HG02973 (cell line): ENCODE measurements around the gene NPC2.

Experiments used
- ATAC-seq: cut with Tn5 transposase; IDR thresholded peaks from one replicate; pipeline ENCODE4 v1.9.1; 2021; ENCODE audit warnings: moderate library complexity; ENCODE audit not compliant: unreplicated experiment

NPC2 gene

GRCh38 chr14:74503291-74503937, 10.3 kb upstream of the NPC2 start:
- ATAC-seq: no peak

- no peak for ATAC-seq
Measured at GRCh38 chr14:74502236-74503019, 9.3 kb upstream of the NPC2 start.

DNA sequence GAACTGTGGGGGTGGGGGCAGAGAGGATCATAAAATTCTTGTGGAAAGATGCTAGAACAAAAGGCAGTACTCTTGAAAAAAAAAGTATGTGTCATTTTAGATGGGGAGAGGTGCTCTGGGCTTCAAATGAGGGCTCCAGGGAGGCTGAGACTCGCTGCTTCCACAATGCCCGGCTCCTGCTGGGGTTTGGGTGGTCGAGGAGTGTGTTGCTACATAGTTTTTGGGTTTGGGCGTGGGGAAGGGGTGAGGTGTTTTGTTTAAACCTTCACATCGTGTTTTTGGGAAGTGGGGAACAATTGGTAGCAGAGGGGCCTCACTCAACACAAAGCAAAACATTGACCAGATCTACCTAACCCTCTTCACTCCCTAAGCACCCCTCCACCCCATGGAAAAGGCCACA, 8.6 kb upstream of the NPC2 start:
- no peak for ATAC-seq

- ATAC-seq: no peak
Measured at GRCh38 chr14:74501135-74501614, 8.1 kb upstream of the NPC2 start.

- ATAC-seq: no peak
Measured at GRCh38 chr14:74500417-74501134, 7.5 kb upstream of the NPC2 start.

DNA sequence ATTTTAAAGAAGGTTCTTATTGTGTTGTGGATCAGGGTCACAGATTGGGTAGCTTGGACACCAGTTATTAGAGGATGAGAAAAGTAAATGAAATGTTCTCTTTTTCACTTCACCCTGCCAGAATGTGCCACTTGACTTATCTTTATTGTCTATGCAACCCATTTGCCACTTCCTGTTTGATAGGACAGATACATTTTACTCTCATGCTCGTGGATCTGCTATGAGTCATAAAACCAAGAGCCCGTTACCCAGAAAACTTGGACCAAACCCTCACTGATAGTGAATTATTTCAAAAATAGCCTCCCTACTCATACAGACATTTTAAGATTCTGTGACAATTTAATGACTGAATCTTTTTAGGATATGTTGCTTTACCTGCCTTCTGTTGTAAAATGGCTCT, 2.3 kb upstream of the NPC2 start:
- no peak for ATAC-seq

DNA sequence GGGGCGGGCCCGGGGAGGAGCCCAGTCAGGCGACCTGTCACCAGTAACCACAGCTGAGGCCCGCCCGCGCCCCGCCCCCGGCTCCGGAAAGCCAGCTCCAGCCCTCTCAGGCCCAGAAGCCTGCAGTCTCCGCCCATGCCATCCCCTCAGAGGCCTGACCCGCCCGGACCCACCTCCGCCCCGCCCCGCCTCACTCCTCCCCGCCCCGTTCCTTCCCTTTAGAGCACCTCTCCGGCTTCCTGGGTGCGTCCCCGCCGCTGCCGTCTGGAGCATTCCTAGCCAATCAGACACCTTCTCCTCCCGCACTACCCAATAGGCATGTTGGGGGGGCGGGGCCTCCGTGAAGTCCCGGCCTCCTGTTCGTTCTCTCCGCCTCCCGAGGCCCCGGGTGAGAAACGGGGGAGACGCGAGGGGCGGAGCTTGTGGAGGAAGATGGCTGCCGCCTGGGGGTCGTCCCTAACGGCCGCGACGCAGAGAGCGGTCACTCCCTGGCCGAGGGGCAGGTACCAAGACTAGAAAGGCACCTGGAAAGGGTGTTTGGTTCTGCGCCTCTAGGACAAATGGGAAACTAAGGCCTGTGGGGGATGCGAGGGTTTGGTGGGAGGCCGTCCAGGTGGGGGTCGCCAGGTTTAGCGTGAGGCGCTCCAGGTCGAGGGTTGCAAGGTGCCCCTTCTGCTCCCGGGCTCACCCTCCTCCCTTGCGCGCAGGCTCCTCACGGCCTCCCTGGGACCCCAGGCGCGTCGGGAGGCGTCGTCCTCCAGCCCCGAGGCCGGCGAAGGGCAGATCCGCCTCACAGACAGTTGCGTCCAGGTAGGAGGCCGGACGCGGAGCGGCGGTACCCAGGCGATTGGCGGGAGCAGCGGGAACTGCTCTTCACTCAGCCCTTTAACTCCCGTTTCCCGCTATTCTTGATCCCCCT, 497 bp upstream of the NPC2 start, which contains the start of gene ISCA2:
TSS of gene ISCA2 (plus strand) at position 423 of the 919 bp plus-strand sequence. CDS start at position 433, 10 bp downstream.
- ATAC-seq: peak; percentile 82

- no peak for ATAC-seq
Measured at GRCh38 chr14:74491956-74492775, 939 bp downstream of the NPC2 start.

DNA sequence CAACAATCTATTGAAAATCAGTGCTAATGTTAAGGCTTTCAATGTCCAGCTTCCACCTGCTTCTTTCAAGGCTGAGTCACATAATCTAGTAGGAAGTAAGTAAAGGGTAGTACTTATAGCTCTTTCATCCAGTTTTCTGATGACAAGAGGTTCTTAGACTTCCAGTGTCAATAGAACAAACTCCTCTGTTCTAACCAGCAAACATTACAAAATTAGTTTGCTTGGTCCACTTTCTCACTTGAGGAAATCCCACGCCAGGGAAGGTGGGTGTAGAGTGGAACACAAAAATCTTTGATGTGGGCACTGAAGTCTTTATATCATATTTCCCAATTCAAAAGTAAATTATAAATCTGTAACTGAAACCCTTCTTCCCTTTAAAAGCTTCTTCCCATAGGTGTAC, 2.6 kb downstream of the NPC2 start:
- ATAC-seq: no peak

DNA sequence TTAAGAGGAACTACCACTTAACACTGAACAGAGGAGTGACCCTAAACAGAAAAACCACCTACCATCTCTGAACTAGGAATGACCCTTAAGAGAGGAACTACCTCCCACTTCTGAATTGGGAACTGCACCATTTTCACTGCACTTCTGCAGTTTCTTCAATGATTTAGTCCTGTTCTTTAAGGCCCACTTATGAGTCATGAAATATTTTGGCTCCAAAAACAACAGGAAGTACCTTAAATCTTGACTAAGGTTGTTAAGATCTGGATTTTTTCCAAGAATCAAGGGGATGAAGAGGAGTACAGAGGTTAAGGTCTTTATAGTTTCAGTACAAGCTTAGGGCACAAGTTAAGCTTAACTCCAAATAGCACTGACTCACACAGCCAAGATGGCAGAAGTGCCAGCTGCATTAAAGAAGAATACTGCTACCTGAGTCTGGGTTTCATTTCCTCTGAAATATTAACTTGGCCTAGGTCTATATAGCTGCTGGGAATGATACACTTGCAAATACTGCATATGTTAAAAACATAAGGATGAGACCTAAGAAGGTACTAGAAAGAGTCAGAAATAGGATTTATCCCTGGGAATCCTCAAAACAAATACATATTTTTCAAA, 4.2 kb downstream of the NPC2 start:
- no peak for ATAC-seq

DNA sequence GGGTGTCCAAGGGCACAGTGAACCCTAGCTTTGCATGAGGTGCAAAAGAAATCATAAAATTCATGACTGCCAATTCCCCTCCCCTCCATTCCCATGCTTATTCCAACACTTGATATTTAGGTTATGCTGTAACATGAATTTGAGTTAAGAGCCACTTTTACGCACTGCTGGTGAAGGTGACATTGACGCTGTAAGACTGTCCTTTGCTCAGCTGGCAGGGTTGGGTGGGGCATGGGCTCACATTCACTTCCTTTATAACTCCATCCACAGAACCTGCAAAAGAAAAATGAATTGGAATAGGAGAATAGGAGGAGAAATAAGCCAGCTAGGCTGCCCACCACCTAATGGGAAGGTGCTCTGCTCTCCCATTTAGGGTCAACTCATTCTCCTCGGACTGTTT, 6.9 kb downstream of the NPC2 start:
- ATAC-seq: no peak

DNA sequence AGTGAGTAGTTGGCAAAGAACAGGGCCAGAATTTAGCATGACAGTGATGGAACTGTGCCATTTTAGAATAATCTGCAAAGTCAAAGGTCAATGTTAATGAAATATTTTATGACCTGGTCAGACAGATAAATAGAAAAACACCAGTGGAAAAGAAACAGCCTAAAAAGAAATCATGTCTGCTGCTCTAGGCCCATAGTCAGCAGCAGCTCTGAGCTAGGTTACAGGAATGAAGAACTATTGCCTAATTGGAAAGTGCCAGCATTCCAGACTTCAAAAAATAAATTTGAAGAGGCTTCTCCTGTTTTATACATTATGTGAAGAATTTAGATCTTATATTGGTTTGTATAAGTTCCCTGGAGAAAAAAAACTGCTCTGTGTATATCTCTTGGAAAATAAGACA, 9.8 kb downstream of the NPC2 start:
- ATAC-seq: no peak

- ATAC-seq: no peak
Measured at GRCh38 chr14:74482571-74482970, 10.5 kb downstream of the NPC2 start.

- ATAC-seq: no peak
Measured at GRCh38 chr14:74480046-74480445, 13.1 kb downstream of the NPC2 start.

DNA sequence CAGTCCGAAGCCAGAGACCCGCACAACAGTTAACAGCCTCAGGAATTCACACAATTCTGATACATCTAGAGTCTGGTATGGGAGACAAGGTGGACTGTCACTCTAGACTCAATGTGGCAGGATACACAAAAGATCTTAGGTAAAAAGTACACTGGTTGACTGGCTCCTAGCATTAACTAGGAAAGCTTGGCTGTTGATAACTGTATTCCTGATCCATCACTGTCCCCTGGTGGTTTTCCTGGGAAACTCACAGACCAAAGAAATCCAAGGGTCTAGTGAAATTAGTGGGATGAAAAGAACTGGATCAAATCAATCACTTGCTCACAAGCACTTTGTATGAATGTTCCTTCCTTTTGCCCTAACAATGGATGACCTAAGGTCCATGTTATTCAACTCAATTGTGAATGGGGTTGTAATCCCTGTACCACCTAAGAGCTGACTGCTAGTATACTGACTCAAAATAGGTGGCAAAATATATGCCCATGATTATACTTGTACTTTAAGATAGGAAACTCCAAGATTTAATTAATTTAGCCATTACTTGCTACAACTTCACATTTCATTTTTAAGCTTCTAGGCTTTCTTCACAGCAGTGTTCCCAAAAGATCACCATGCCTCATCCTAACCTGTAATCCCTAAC, 14.0 kb downstream of the NPC2 start:
- ATAC-seq: no peak

GRCh38 chr14:74476607-74477006, 16.5 kb downstream of the NPC2 start:
- no peak for ATAC-seq

- no peak for ATAC-seq
Measured at GRCh38 chr14:74476107-74476506, 17.0 kb downstream of the NPC2 start.

GRCh38 chr14:74475678-74476077, 17.4 kb downstream of the NPC2 start:
- no peak for ATAC-seq

GRCh38 chr14:74474376-74474775, 18.7 kb downstream of the NPC2 start:
- ATAC-seq: no peak
